TTC549 (cell line): ENCODE measurements around the gene LRRC31.

ENCODE experiments used
- FAIRE-seq: peaks from 2 replicates; lab custom pipeline; 2012; peaks lifted over from hg19 to GRCh38; lab: Jason Lieb, UNC

The LRRC31 gene

GRCh38 chr3:169812332-169813235, 57.2 kb downstream of the LRRC31 start, which contains the start of the genes LRRC34 and LRRIQ4:
Gene LRRC34, minus strand, starts transcription at chr3:169812904. Its CDS starts 356 bp downstream, at chr3:169812548.
Gene LRRIQ4, plus strand, starts transcription at chr3:169812870. Its CDS starts 9,052 bp downstream, at chr3:169821922.
- FAIRE-seq: no peak

GRCh38 chr3:169811631-169812331, 58.0 kb downstream of the LRRC31 start:
- FAIRE-seq: no peak

GRCh38 chr3:169809230-169809795, 60.4 kb downstream of the LRRC31 start:
- FAIRE-seq: no peak

- no peak for FAIRE-seq
Observed at GRCh38 chr3:169804681-169805080, 65.1 kb downstream of the LRRC31 start.

GRCh38 chr3:169792359-169792758, 77.4 kb downstream of the LRRC31 start:
- no peak for FAIRE-seq

GRCh38 chr3:169790687-169791429, 78.9 kb downstream of the LRRC31 start:
- FAIRE-seq: no peak

GRCh38 chr3:169790219-169790618, 79.5 kb downstream of the LRRC31 start:
- no peak for FAIRE-seq
